Adrenal gland (tissue), 12 donors: ENCODE results near the gene SLC25A42. TPM values are rescaled to one million over a fixed set of nuclear protein-coding genes. Genes with fewer than 3 reads are reported as not detected.

ENCODE experiments used
- DNase-seq, 7 donors: peaks; one replicate each; pipeline ENCODE4 v3.0.0-alpha.2; 2019 to 2020
- H3K27ac ChIP-seq, 5 donors: fragments of 200-600 bp; sonication (generic) in 4 of 5; 1 replicate in 3 of 5; 2 replicates in 2 of 5; pipeline versions ENCODE4 v1.5.1 to v1.8.0; 2016 to 2020; ENCODE audit warnings: mild to moderate bottlenecking in 1 of 5
- H3K27me3 ChIP-seq: fragments of 200-600 bp; 2 replicates; pipeline ENCODE4 v1.8.0; 2021
- H3K36me3 ChIP-seq, 2 donors: fragments of 200-600 bp; replicated peaks in 1 of 2; 1 replicate in 1 of 2; 2 replicates in 1 of 2; pipeline versions ENCODE4 v1.5.1 to v1.8.0; 2018 to 2022
- H3K4me1 ChIP-seq, 2 donors: fragments of 200-600 bp; replicated peaks in 1 of 2; 1 replicate in 1 of 2; 2 replicates in 1 of 2; pipeline versions ENCODE4 v1.5.1 to v1.8.0; 2018 to 2021
- H3K4me3 ChIP-seq, 4 donors: fragments of 200-600 bp; sonication (generic) in 3 of 4; one replicate each; pipeline ENCODE4 v1.5.1; 2016 to 2018
- H3K9me3 ChIP-seq, 3 donors: fragments of 200-600 bp; sonication (generic) in 1 of 3; replicated peaks in 1 of 3; 1 replicate in 2 of 3; 2 replicates in 1 of 3; pipeline versions ENCODE4 v1.5.1 to v1.8.0; 2016 to 2021
- POLR2A ChIP-seq, 2 donors: fragments of 450-650 bp; IDR thresholded peaks; one replicate each; pipeline ENCODE4 v1.6.1; 2017; ENCODE audit warnings: antibody characterized with exemption in 2 of 2, mild to moderate bottlenecking in 2 of 2, moderate library complexity in 1 of 2
- WGBS, 4 donors: extraction: QIAGEN DNeasy Blood & Tissue Kit in 2 of 4; methylation state at CpG; one replicate each; pipeline versions ENCODE4 v1.1.5 to v1.1.7; 2013 to 2017; 5-methylcytosine and 5-hydroxymethylcytosine counted together
- intact Hi-C, 2 donors: fragments of 100-400 bp; cut with DNase I; formaldehyde crosslinking; loops; one replicate each; pipeline versions ENCODE4 v1.14.1 to v1.15.0; 2022 to 2023
- polyA plus RNA-seq, 3 donors: library from polyadenylated mRNA; stranded (reverse); fragments of 200-250 nt in 2 of 3; fragments of 350-450 nt in 1 of 3; fragmentation: Illumina TruSeq in 1 of 3; extraction: RNeasy Lipid Tissue Mini Kit (QIAGEN cat#74804) in 1 of 3; gene quantifications; one replicate each; pipeline ENCODE4 v1.2.3, GENCODE V29; 2013 to 2014
- total RNA-seq, 9 donors: library from RNA; depleted of rRNA in 4 of 9; stranded (reverse); fragments of >200 nt in 4 of 9; fragments of 120-200 nt in 1 of 9; fragmentation: NEBNext Ultra II Directional in 1 of 9; extraction: Animal tissue kit (Norgen Biotek cat#: 25700) in 1 of 9; gene quantifications; one replicate each; pipeline versions ENCODE4 v1.1.0 to v1.2.4, GENCODE V29; 2013 to 2023
- TF ChIP-seq, protein P1 (sequence below), 6 experiments: fragments of 450-650 bp in 4 of 6; fragments of 200-600 bp in 2 of 6; sonication (generic) in 1 of 6; IDR thresholded peaks; 1 replicate in 5 of 6; 2 replicates in 1 of 6; pipeline versions ENCODE4 v1.5.1 to v1.8.0; 2016 to 2021; ENCODE audit warnings: antibody characterized with exemption in 6 of 6, mild to moderate bottlenecking in 2 of 6, moderate library complexity in 1 of 6
- donor health status: healthy with polysubstance abuse.
- donor health status: Bipolar disorder and iron deficiency.
- donor health status: DM: yes; HTN: yes; CAD: no.
- donor health status: DM: no; HTN: no; CAD: no.
- donor health status: DM: no; HTN: no; CAD: no.
- donor health status: DM: yes; HTN: yes; CAD: no.

Gene SLC25A42
- total and polyA plus RNA-seq, 12 donors, result 5.7 to 14.3 (median 11.4) TPM

DNA sequence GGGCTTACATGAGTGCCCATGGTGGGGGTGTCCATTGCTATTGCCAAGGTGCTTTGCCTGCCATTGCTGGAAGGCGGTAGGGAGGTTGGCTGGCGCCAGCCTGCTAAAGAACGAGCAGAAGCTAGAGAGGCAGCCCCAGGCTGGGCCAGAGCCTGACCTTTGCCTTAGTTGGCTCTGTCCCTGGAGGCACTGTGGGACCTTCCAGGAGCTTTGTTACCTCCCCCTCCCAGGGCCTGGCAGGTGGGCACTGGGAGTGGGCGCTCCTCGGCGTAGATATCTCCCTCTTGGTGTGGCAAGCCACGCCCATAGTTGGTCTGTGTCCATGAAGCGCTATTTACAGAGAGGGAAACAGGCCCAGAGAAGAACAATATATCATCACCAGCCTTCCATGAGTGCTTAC, 2.3 kb upstream of the SLC25A42 start:
- Histone ChIP-seq H3K27ac (no peak overlapping the region), H3K36me3 (peaks cover 0 to 5% of the 10 kb centered on the region in 2 donors), H3K27me3 (no peaks in the 10 kb centered on the region), H3K4me3 (no peak overlapping the region), H3K9me3 (no peaks in the 10 kb centered on the region), H3K4me1 (peaks cover 22 to 35% of the 10 kb centered on the region in 2 donors)
- TF ChIP-seq, protein P1, sequence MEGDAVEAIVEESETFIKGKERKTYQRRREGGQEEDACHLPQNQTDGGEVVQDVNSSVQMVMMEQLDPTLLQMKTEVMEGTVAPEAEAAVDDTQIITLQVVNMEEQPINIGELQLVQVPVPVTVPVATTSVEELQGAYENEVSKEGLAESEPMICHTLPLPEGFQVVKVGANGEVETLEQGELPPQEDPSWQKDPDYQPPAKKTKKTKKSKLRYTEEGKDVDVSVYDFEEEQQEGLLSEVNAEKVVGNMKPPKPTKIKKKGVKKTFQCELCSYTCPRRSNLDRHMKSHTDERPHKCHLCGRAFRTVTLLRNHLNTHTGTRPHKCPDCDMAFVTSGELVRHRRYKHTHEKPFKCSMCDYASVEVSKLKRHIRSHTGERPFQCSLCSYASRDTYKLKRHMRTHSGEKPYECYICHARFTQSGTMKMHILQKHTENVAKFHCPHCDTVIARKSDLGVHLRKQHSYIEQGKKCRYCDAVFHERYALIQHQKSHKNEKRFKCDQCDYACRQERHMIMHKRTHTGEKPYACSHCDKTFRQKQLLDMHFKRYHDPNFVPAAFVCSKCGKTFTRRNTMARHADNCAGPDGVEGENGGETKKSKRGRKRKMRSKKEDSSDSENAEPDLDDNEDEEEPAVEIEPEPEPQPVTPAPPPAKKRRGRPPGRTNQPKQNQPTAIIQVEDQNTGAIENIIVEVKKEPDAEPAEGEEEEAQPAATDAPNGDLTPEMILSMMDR (IDR thresholded peaks at IDR 0.05), result no peak
- no peak for TF ChIP-seq POLR2A (IDR thresholded peaks at IDR 0.05)
- intact Hi-C loops, result no loop called here
- 75 to 85% (median 78%) methylated on average over 3 to 8 of the region's 8 CpGs for WGBS, 4 donors
- peak in 1 of 7 donors; percentile 17 for DNase-seq

DNA sequence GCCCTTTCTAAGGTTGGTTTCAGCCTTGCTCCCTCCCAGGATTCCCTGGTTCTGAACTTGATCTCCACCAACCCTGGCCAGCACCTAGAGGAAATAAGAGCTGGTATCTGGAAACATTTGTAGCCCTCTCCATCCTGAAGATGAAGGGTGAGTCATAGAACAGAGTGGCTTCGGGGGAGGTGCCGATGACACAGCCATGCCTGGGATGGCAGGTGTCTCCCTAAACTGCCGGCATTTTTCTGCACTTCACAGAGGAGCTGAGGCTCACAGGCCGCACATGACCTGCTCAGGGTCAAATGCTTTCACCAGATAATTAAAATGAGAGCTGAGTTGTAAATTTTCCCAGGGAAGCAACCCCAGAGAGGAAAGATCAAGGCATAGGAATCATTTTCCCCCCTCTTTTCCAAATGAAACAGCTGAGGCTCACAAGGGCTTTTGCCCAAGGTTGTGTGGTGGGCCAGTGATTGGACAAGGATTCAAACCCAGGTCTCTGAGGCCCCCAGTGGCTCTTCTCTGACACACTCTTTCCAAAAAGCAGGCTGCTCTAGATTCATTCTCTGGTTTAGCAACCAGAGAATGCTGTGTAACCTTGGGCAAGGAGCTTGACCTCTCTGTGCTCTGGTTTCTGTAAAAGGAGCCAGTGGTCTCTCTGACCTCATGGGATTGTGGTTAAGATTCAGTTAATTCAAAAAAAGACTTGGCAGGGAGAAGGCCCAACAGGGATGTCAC, 1.2 kb upstream of the SLC25A42 start:
- WGBS, 4 donors, result 42 to 75% (median 49%) methylated on average over 3 to 4 of the region's 4 CpGs

DNA sequence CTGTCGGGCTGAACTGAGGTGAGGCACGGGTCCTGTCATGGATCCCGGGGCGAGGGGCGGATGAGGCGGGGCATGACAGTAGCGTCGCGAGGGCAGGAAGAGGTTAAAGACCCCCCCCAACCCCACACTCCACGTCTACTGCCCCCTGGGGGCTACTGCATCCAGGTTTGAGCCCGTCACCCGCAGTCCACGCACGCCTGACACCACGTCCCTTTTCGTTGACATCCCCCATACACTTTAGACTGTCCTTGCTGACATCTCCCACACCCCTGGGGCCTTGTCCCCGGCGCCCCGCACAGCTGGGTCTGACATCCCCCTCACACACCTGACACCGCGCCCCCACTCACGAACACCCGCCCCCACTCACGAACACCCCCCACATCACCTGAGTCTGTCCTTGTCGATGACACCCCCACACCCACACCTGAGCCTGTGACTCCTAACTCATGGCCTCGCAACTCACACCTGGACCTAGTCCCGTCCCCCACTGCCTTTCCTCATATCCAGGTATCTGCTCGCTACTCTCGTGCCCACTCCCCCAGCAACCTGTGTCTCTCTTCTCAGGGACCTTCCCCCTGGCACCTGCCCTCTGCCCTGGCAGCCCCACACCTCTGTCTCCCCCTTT, 416 bp downstream of the SLC25A42 start:
- H3K27me3 ChIP-seq, result no peaks in the 10 kb centered on the region
- 1 to 3% (median 2%) methylated on average over 9 to 29 of the region's 29 CpGs for WGBS, 4 donors
- H3K4me1 ChIP-seq, result peaks cover 18 to 38% of the 10 kb centered on the region in 2 donors
- no peaks in the 10 kb centered on the region for H3K9me3 ChIP-seq
- no peak for DNase-seq
- intact Hi-C loops, result no loop called here
- peak overlapping the region in 3 of 5 donors; percentile 40 to 82 (median 47) for H3K27ac ChIP-seq
- no peak for TF ChIP-seq POLR2A (IDR thresholded peaks at IDR 0.05)
- TF ChIP-seq, protein P1 (IDR thresholded peaks at IDR 0.05), result peak in 1 of 6 experiments; percentile 18
- peak overlapping the region in 3 of 4 donors; percentile 53 to 86 (median 62) for H3K4me3 ChIP-seq
- H3K36me3 ChIP-seq, result no peaks in the 10 kb centered on the region

More for the DNA sequence above, 1.2 kb upstream of the SLC25A42 start:
- no peaks in the 10 kb centered on the region for H3K36me3 ChIP-seq
- intact Hi-C loops, result no loop called here
- no peaks in the 10 kb centered on the region for H3K9me3 ChIP-seq
- peak in 5 of 7 donors; percentile 49 to 70 (median 63) for DNase-seq
- peak overlapping the region in 1 of 4 donors; percentile 86 for H3K4me3 ChIP-seq
- H3K27me3 ChIP-seq, result no peaks in the 10 kb centered on the region
- no peak for TF ChIP-seq POLR2A (IDR thresholded peaks at IDR 0.05)
- TF ChIP-seq, protein P1 (IDR thresholded peaks at IDR 0.05), result no peak
- H3K27ac ChIP-seq, result peak overlapping the region in 4 of 5 donors; percentile 30 to 81 (median 64)
- H3K4me1 ChIP-seq, result peaks cover 22 to 35% of the 10 kb centered on the region in 2 donors
